Osteoblast (primary cell): ENCODE data around the gene RABGAP1L. TPM values are rescaled to one million over a fixed set of nuclear protein-coding genes. Genes with fewer than 3 reads are reported as not detected.
"Not testable (repeated sequence)": the region's sequence is repeated elsewhere in the genome, so short reads cannot be mapped to it uniquely, and the experiment has no call there.

Experiments used
- DNase-seq: peaks from one replicate; pipeline ENCODE4 v3.0.0; 2011; ENCODE audit warnings: low spot score, mixed read lengths; ENCODE audit not compliant: insufficient read length; ENCODE audit errors: missing footprints
- H2AFZ ChIP-seq: 2 replicates; pipeline ENCODE4 v1.6.0; 2011; ENCODE audit warnings: mild to moderate bottlenecking, low read length
- H3K27ac ChIP-seq: 2 replicates; pipeline ENCODE4 v1.5.1; 2011; ENCODE audit warnings: mild to moderate bottlenecking, low read depth, low read length, moderate library complexity
- H3K27me3 ChIP-seq: 2 replicates; pipeline ENCODE4 v1.6.0; 2012; ENCODE audit warnings: mild to moderate bottlenecking, control low read depth, inconsistent platforms, low read length, moderate library complexity; ENCODE audit not compliant: insufficient read depth
- H3K36me3 ChIP-seq: 2 replicates; pipeline ENCODE4 v1.5.1; 2011; ENCODE audit warnings: mild to moderate bottlenecking, low read length, control low read depth, moderate library complexity; ENCODE audit not compliant: insufficient read depth
- H3K4me1 ChIP-seq: 2 replicates; pipeline ENCODE4 v1.5.1; 2011; ENCODE audit warnings: mild to moderate bottlenecking, low read length, control low read depth, moderate library complexity; ENCODE audit not compliant: insufficient read depth
- H3K4me2 ChIP-seq: 2 replicates; pipeline ENCODE4 v1.6.0; 2011; ENCODE audit warnings: mild to moderate bottlenecking, low read length; ENCODE audit not compliant: insufficient read depth
- H3K4me3 ChIP-seq: fragments of 200-600 bp; sonication (generic); 3 replicates; pipeline ENCODE4 v1.5.1; 2012; ENCODE audit warnings: mild to moderate bottlenecking, low read length, inconsistent platforms; ENCODE audit not compliant: insufficient read depth
- H3K79me2 ChIP-seq: 2 replicates; pipeline ENCODE4 v1.6.0; 2012; ENCODE audit warnings: mild to moderate bottlenecking, low read length, control low read depth, inconsistent platforms; ENCODE audit not compliant: insufficient read depth
- H3K9me3 ChIP-seq: 2 replicates; pipeline ENCODE4 v1.5.1; 2011; ENCODE audit warnings: low read depth, low read length, control low read depth
- H4K20me1 ChIP-seq: 2 replicates; pipeline ENCODE4 v1.6.0; 2012; ENCODE audit warnings: mild to moderate bottlenecking, low read length, control low read depth; ENCODE audit not compliant: insufficient read depth
- total RNA-seq: library from RNA; depleted of rRNA; stranded (reverse); fragments of >200 nt; gene quantifications from 2 replicates; pipeline ENCODE4 v1.2.3, GENCODE V29; 2012
- TF ChIP-seq, protein P1 (sequence below): IDR thresholded peaks from 2 replicates; pipeline ENCODE4 v1.5.1; 2011; ENCODE audit warnings: mild to moderate bottlenecking, low read depth, low read length, moderate library complexity; ENCODE audit errors: extremely low read depth

RABGAP1L gene
- total RNA-seq, 1 donor, result 30.0 TPM

DNA sequence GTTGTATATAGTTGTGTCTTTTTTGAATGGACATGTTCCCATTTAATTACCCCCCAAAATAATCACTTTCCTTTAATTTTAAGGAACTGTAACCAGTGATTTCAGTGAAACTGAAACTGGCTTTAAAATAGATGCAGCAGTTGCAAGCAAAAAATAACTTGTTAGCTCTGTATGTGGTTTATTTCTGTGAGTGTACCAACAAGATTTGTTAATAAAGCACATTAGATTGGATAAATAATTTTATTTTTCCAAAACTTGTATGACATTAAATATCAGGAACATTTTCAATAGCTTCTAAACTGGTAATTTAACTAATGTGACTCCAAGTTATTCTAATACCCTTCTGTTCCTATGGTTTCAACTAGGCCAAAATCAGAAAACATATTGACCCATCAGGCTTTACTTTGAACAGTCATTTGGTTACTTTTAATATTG is 656.2 kb downstream of the RABGAP1L start:
- no peaks in the 10 kb centered on the region for H3K9me3 ChIP-seq
- H3K27ac ChIP-seq, result no peak overlapping the region
- no peak overlapping the region for H3K4me2 ChIP-seq
- no peaks in the 10 kb centered on the region for H3K36me3 ChIP-seq
- H4K20me1 ChIP-seq, result no peaks in the 10 kb centered on the region
- TF ChIP-seq, protein P1, sequence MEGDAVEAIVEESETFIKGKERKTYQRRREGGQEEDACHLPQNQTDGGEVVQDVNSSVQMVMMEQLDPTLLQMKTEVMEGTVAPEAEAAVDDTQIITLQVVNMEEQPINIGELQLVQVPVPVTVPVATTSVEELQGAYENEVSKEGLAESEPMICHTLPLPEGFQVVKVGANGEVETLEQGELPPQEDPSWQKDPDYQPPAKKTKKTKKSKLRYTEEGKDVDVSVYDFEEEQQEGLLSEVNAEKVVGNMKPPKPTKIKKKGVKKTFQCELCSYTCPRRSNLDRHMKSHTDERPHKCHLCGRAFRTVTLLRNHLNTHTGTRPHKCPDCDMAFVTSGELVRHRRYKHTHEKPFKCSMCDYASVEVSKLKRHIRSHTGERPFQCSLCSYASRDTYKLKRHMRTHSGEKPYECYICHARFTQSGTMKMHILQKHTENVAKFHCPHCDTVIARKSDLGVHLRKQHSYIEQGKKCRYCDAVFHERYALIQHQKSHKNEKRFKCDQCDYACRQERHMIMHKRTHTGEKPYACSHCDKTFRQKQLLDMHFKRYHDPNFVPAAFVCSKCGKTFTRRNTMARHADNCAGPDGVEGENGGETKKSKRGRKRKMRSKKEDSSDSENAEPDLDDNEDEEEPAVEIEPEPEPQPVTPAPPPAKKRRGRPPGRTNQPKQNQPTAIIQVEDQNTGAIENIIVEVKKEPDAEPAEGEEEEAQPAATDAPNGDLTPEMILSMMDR, result no peak
- peaks cover 5% of the 10 kb centered on the region for H3K4me1 ChIP-seq
- H2AFZ ChIP-seq, result no peak overlapping the region
- H3K4me3 ChIP-seq, result no peak overlapping the region
- H3K27me3 ChIP-seq, result no peaks in the 10 kb centered on the region
- peak; percentile 8 for DNase-seq
- no peaks in the 10 kb centered on the region for H3K79me2 ChIP-seq

DNA sequence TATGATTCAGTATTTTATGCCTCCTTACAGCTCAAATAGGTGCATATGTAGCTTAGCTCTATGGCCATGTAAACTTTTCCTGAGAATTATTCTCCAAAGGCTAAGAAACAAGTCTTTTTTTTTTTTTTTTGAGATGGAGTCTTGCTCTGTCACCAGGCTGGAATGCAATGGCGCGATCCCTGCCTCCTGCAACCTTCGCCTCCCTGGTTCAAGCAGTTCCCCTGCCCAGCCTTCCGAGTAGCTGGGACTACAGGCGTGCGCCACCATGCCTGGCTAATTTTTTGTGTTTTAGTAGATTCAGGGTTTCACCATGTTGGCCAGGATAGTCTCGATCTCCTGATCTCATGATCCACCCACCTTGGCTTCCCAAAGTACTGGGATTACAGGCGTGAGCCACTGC is 657.3 kb downstream of the RABGAP1L start:
- not testable (repeated sequence) for H3K36me3 ChIP-seq, H3K79me2 ChIP-seq, H4K20me1 ChIP-seq

DNA sequence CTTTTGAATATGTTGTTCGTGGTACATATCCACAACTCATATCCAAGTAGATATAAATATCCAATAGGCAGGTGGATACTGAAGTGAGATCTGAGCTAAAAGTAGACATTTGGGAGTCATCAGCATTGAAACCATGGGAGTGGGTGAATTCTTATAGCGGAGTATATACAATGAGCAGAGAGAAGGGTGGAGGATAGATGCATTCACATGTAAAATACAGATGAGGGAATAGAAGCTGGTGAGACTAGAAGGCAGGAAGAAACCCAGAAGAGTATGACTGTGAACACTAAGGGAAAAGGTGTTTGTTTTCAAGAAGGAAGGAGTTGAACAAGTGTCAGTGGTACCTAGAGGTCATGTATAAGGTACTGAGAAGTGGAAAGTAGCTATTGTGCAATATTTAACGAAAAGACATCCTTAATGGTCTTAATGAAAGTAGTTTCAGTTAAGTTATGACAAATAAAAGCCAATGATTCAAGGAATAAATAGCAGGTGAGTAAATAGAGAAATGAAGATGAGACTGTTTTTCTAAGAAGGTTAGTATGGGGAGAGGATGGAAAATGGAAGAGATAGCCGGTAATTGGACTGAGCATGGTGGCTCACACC is 658.8 kb downstream of the RABGAP1L start:
- Histone ChIP-seq H3K9me3 (no peaks in the 10 kb centered on the region), H3K4me3 (no peak overlapping the region), H3K27ac (no peak overlapping the region), H4K20me1 (no peaks in the 10 kb centered on the region), H3K36me3 (no peaks in the 10 kb centered on the region), H2AFZ (no peak overlapping the region), H3K4me2 (no peak overlapping the region), H3K27me3 (no peaks in the 10 kb centered on the region), H3K4me1 (peaks cover 5% of the 10 kb centered on the region), H3K79me2 (no peaks in the 10 kb centered on the region)
- peak; percentile 32 for DNase-seq
- TF ChIP-seq, protein P1, result no peak

More for the DNA sequence above, 657.3 kb downstream of the RABGAP1L start:
- not testable (repeated sequence) for H2AFZ ChIP-seq, H3K4me3 ChIP-seq, H3K27ac ChIP-seq, H3K27me3 ChIP-seq, H3K4me2 ChIP-seq, H3K4me1 ChIP-seq, DNase-seq, H3K9me3 ChIP-seq

DNA sequence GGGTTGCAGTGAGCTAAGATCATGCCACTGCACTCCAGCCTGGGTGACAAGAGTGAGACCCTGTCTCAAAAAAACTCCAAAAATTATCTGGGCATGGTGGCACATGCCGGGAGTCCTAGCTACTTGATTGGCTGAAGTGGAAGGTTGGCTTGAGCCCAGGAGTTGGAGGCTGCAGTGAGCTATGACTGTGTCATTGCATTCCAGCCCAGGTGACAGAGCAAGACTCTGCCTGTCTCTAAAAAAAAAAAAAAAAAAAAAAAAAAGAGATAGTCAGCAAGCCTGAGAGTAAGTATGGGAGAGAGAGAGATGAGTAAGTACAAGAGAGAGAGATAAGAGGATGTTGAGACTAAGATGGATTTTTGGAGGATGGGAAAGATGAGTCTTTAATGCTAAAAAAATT is 659.6 kb downstream of the RABGAP1L start:
- Histone ChIP-seq H3K4me2 (no peak overlapping the region), H3K27ac (no peak overlapping the region), H3K36me3 (no peaks in the 10 kb centered on the region), H3K79me2 (no peaks in the 10 kb centered on the region), H3K27me3 (no peaks in the 10 kb centered on the region), H3K4me3 (no peak overlapping the region), H3K4me1 (peaks cover 5% of the 10 kb centered on the region), H3K9me3 (no peaks in the 10 kb centered on the region), H2AFZ (no peak overlapping the region), H4K20me1 (no peaks in the 10 kb centered on the region)
- DNase-seq, result no peak
- TF ChIP-seq, protein P1, result no peak
